OCI-LY1 (cell line): ENCODE data around the gene ZNF586.

Experiments used
- H2AFZ ChIP-seq: fragments of 200-600 bp; sonication (generic), shearing (Covaris generic); 2 replicates; pipeline ENCODE4 v1.6.0; 2014; ENCODE audit warnings: antibody characterized with exemption, mild to moderate bottlenecking, low read length
- H3F3A ChIP-seq: fragments of 200-600 bp; sonication (generic), shearing (Covaris generic); 2 replicates; pipeline ENCODE4 v1.6.0; 2014; ENCODE audit warnings: mild to moderate bottlenecking, antibody characterized with exemption, low read length, moderate library complexity; ENCODE audit not compliant: insufficient read depth
- H3K27ac ChIP-seq: fragments of 200-600 bp; sonication (generic); 2 replicates; pipeline ENCODE4 v1.5.1; 2014; ENCODE audit warnings: low read length, mixed run types, mild to moderate bottlenecking, low read depth; ENCODE audit not compliant: poor library complexity, severe bottlenecking
- H3K27me3 ChIP-seq: fragments of 200-600 bp; sonication (generic); 2 replicates; pipeline ENCODE4 v1.6.0; 2014; ENCODE audit warnings: antibody characterized with exemption, mild to moderate bottlenecking, low read length, moderate library complexity; ENCODE audit not compliant: insufficient read depth
- H3K36me3 ChIP-seq: fragments of 200-600 bp; sonication (generic); 2 replicates; pipeline ENCODE4 v1.6.1; 2014; ENCODE audit warnings: mild to moderate bottlenecking, antibody characterized with exemption, low read length, moderate library complexity, mixed read lengths; ENCODE audit not compliant: insufficient read depth
- H3K4me1 ChIP-seq: fragments of 200-600 bp; sonication (generic); 2 replicates; pipeline ENCODE4 v1.5.1; 2014; ENCODE audit warnings: mild to moderate bottlenecking, low read length, moderate library complexity; ENCODE audit not compliant: insufficient read depth, severe bottlenecking
- H3K4me2 ChIP-seq: fragments of 200-600 bp; sonication (generic), shearing (Covaris generic); 2 replicates; pipeline ENCODE4 v1.6.1; 2014; ENCODE audit warnings: low read length
- H3K4me3 ChIP-seq: fragments of 200-600 bp; sonication (generic); 2 replicates; pipeline ENCODE4 v1.5.1; 2014; ENCODE audit warnings: low read length, low read depth, mild to moderate bottlenecking, mixed read lengths; ENCODE audit not compliant: poor library complexity, severe bottlenecking
- H3K79me2 ChIP-seq: fragments of 200-600 bp; shearing (Covaris generic); 2 replicates; pipeline ENCODE4 v1.6.1; 2016; ENCODE audit warnings: mixed run types, low read length, mixed read lengths; ENCODE audit not compliant: insufficient read depth
- H3K9ac ChIP-seq: fragments of 200-600 bp; sonication (generic), shearing (Covaris generic); 2 replicates; pipeline ENCODE4 v1.6.1; 2014; ENCODE audit warnings: mild to moderate bottlenecking, low read length, mixed read lengths
- H3K9me2 ChIP-seq: fragments of 200-600 bp; sonication (generic), shearing (Covaris generic); 2 replicates; pipeline ENCODE4 v1.6.1; 2014; ENCODE audit warnings: low read depth, mild to moderate bottlenecking, low read length, mixed read lengths
- H3K9me3 ChIP-seq: fragments of 200-600 bp; shearing (Covaris generic); 2 replicates; pipeline ENCODE4 v1.6.1; 2014; ENCODE audit warnings: low read length, mixed read lengths
- H4K20me1 ChIP-seq: fragments of 200-600 bp; sonication (generic), shearing (Covaris generic); 2 replicates; pipeline ENCODE4 v1.6.0; 2016; ENCODE audit warnings: mild to moderate bottlenecking, low read length; ENCODE audit not compliant: insufficient read depth
- CTCF ChIP-seq: fragments of 200-600 bp; sonication (generic), shearing (Covaris generic); IDR thresholded peaks from 2 replicates; pipeline ENCODE4 v1.5.1; 2017; ENCODE audit warnings: mild to moderate bottlenecking, antibody characterized with exemption, low read length, moderate library complexity, mixed read lengths
- EZH2 ChIP-seq: fragments of 200-600 bp; sonication (generic), shearing (Covaris generic); IDR thresholded peaks from 2 replicates; pipeline ENCODE4 v1.8.0; 2017; ENCODE audit warnings: borderline replicate concordance, mixed run types, mild to moderate bottlenecking, antibody characterized with exemption, low read length, moderate library complexity, mixed read lengths

Gene ZNF586

DNA sequence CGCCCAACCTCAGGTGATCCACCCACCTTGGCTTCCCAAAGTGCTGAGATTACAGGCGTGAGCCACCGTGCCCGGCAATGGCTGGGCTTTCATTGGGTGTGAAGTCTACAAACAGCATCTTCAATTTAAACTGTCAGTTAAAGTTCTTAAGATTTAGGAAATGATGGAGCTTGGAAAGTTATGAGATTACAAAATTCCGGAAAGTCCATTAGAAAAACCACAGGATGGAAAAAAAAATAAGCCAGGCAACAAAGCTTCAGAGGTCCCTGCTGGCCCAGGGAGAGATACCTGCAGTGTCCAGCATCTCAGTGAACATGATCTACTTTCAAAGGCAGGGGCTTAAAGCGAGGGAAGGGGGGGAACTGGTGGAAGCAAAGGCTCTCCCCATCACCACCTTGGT is 56.0 kb downstream of the ZNF586 start:
- Histone ChIP-seq H3K27ac (no peak overlapping the region), H3K9ac (no peak overlapping the region), H3K79me2 (peaks cover 66% of the 10 kb centered on the region), H3K36me3 (peaks cover 77% of the 10 kb centered on the region), H3F3A (no peaks in the 10 kb centered on the region), H3K4me3 (no peak overlapping the region), H3K9me3 (no peaks in the 10 kb centered on the region), H2AFZ (no peak overlapping the region), H3K9me2 (no peaks in the 10 kb centered on the region), H3K27me3 (no peaks in the 10 kb centered on the region), H3K4me2 (no peak overlapping the region), H3K4me1 (peaks cover 16% of the 10 kb centered on the region), H4K20me1 (no peaks in the 10 kb centered on the region)
- TF ChIP-seq CTCF = no peak
- no peak for TF ChIP-seq EZH2

GRCh38 chr19:57829316-57829715 is 59.8 kb downstream of the ZNF586 start:
- no peaks in the 10 kb centered on the region for H3F3A ChIP-seq
- peaks cover 58% of the 10 kb centered on the region for H3K79me2 ChIP-seq
- H3K4me3 ChIP-seq = no peak overlapping the region
- H3K4me2 ChIP-seq = no peak overlapping the region
- no peaks in the 10 kb centered on the region for H3K27me3 ChIP-seq
- H3K27ac ChIP-seq = no peak overlapping the region
- H4K20me1 ChIP-seq = no peaks in the 10 kb centered on the region
- H3K9me3 ChIP-seq = no peaks in the 10 kb centered on the region
- no peaks in the 10 kb centered on the region for H3K4me1 ChIP-seq
- no peak overlapping the region for H3K9ac ChIP-seq
- no peaks in the 10 kb centered on the region for H3K9me2 ChIP-seq
- no peak overlapping the region for H2AFZ ChIP-seq
- H3K36me3 ChIP-seq = peaks cover 54% of the 10 kb centered on the region
- TF ChIP-seq CTCF (no peak), EZH2 (no peak)

- no peak for TF ChIP-seq EZH2
- TF ChIP-seq CTCF = peak; percentile 41; the same call in 1 of the 2 replicates
- Histone ChIP-seq H3K9me3 (no peaks in the 10 kb centered on the region), H3F3A (no peaks in the 10 kb centered on the region), H3K79me2 (peaks cover 51% of the 10 kb centered on the region), H3K9ac (no peak within 1 kb of the TSS), H3K27ac (no peak within 1 kb of the TSS), H3K4me1 (no peaks in the 10 kb centered on the region), H3K36me3 (peaks cover 46% of the 10 kb centered on the region), H3K27me3 (no peaks in the 10 kb centered on the region), H4K20me1 (no peaks in the 10 kb centered on the region), H2AFZ (no peak within 1 kb of the TSS), H3K4me2 (no peak within 1 kb of the TSS), H3K4me3 (no peak within 1 kb of the TSS), H3K9me2 (no peaks in the 10 kb centered on the region)
These were observed 60.7 kb downstream of the ZNF586 start, which contains the start of gene ZNF587B for GRCh38 chr19:57830071-57830602. TSS of gene ZNF587B (plus strand) at chr19:57830299. CDS start at chr19:57830529, 230 bp downstream.
